ENCODE data around the gene ARHGAP12.

The ARHGAP12 gene

DNA sequence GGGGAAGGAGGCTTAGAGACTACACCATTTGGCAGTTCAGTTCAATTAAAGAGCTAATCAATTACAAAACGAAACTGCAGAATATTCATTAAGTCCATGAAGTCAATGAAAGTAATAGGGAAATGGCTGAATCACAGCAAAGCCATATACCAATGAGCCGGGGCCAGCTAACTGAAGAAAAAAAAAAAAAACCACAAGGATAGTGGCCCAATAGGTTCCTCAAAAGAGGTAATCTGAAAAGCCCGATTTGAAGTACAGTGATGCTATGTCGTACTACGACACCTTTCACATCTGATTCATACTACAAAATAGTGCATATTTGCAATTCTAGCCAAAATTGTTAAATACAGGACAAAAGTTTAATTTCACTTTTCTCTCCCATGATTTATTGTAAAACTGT, 2.5 kb downstream of the ARHGAP12 start:
- no peaks in the 10 kb centered on the region for H3K27me3 ChIP-seq (ENCODE audit: low read length)
- no peaks in the 10 kb centered on the region for H3K9me3 ChIP-seq (ENCODE audit: insufficient read depth, low read length)
- no peaks in the 10 kb centered on the region for H3K9me2 ChIP-seq (replicated peaks; ENCODE audit: insufficient read depth, low read length)
- no peak overlapping the region for H3K27ac ChIP-seq (ENCODE audit: low read depth, low read length)
- no peak for TF ChIP-seq CTCF (IDR thresholded peaks at IDR 0.05; ENCODE audit: insufficient read depth, low read length, poor library complexity, severe bottlenecking)
- TF ChIP-seq EZH2phosphoT487 (conservative IDR thresholded peaks at IDR 0.05; ENCODE audit: low read length), result no peak
- H3K4me2 ChIP-seq (ENCODE audit: low read depth, low read length, poor library complexity, severe bottlenecking), result no peak overlapping the region
- H3K36me3 ChIP-seq (ENCODE audit: low read length), result no peaks in the 10 kb centered on the region
- peaks cover 22% of the 10 kb centered on the region; the same call in 1 of the 2 replicates for H4K20me1 ChIP-seq (ENCODE audit: low read depth, low read length)
- no peak overlapping the region for H3K4me3 ChIP-seq (ENCODE audit: insufficient read depth, low read length, poor library complexity, severe bottlenecking)
- H3F3A ChIP-seq (ENCODE audit: insufficient read depth), result peaks cover 13% of the 10 kb centered on the region; the same call in 1 of the 2 replicates
- H3K79me2 ChIP-seq (ENCODE audit: insufficient read depth, low read length), result peaks cover 44% of the 10 kb centered on the region
- H3K9ac ChIP-seq (ENCODE audit: low read length), result no peak overlapping the region
- H2AFZ ChIP-seq (ENCODE audit: low read depth, low read length, severe bottlenecking), result no peak overlapping the region

GRCh38 chr10:31924833-31925232, 3.8 kb downstream of the ARHGAP12 start:
- Histone ChIP-seq H3K27me3 (ENCODE audit: low read length) (no peaks in the 10 kb centered on the region), H3K4me2 (ENCODE audit: low read depth, low read length, poor library complexity, severe bottlenecking) (no peak overlapping the region), H3K9me2 (replicated peaks; ENCODE audit: insufficient read depth, low read length) (no peaks in the 10 kb centered on the region), H3K9me3 (ENCODE audit: insufficient read depth, low read length) (no peaks in the 10 kb centered on the region), H3K27ac (ENCODE audit: low read depth, low read length) (no peak overlapping the region), H2AFZ (ENCODE audit: low read depth, low read length, severe bottlenecking) (no peak overlapping the region), H3F3A (ENCODE audit: insufficient read depth) (peaks cover 2% of the 10 kb centered on the region; the same call in 1 of the 2 replicates), H4K20me1 (ENCODE audit: low read depth, low read length) (peaks cover 22% of the 10 kb centered on the region; the same call in 1 of the 2 replicates), H3K36me3 (ENCODE audit: low read length) (no peaks in the 10 kb centered on the region), H3K79me2 (ENCODE audit: insufficient read depth, low read length) (peaks cover 44% of the 10 kb centered on the region), H3K9ac (ENCODE audit: low read length) (no peak overlapping the region), H3K4me3 (ENCODE audit: insufficient read depth, low read length, poor library complexity, severe bottlenecking) (no peak overlapping the region)
- TF ChIP-seq CTCF (IDR thresholded peaks at IDR 0.05; ENCODE audit: insufficient read depth, low read length, poor library complexity, severe bottlenecking) (no peak), EZH2phosphoT487 (conservative IDR thresholded peaks at IDR 0.05; ENCODE audit: low read length) (no peak)

- Histone ChIP-seq H3K9me2 (replicated peaks; ENCODE audit: insufficient read depth, low read length) (no peaks in the 10 kb centered on the region), H3K9me3 (ENCODE audit: insufficient read depth, low read length) (no peaks in the 10 kb centered on the region), H3K27me3 (ENCODE audit: low read length) (no peaks in the 10 kb centered on the region), H3K4me3 (ENCODE audit: insufficient read depth, low read length, poor library complexity, severe bottlenecking) (no peak overlapping the region), H2AFZ (ENCODE audit: low read depth, low read length, severe bottlenecking) (no peak overlapping the region), H4K20me1 (ENCODE audit: low read depth, low read length) (peaks cover 22% of the 10 kb centered on the region; the same call in 1 of the 2 replicates), H3F3A (ENCODE audit: insufficient read depth) (no peaks in the 10 kb centered on the region; the same call in 1 of the 2 replicates), H3K4me2 (ENCODE audit: low read depth, low read length, poor library complexity, severe bottlenecking) (no peak overlapping the region), H3K79me2 (ENCODE audit: insufficient read depth, low read length) (peaks cover 53% of the 10 kb centered on the region), H3K36me3 (ENCODE audit: low read length) (no peaks in the 10 kb centered on the region), H3K27ac (ENCODE audit: low read depth, low read length) (no peak overlapping the region), H3K9ac (ENCODE audit: low read length) (no peak overlapping the region)
- TF ChIP-seq CTCF (IDR thresholded peaks at IDR 0.05; ENCODE audit: insufficient read depth, low read length, poor library complexity, severe bottlenecking) (no peak), EZH2phosphoT487 (conservative IDR thresholded peaks at IDR 0.05; ENCODE audit: low read length) (no peak)
Measured at GRCh38 chr10:31923389-31923788, 5.2 kb downstream of the ARHGAP12 start.

All from SU-DHL-6 (cell line).